H9 (cell line): ENCODE data around the gene LIF. TPM values are rescaled to one million over a fixed set of nuclear protein-coding genes. Genes with fewer than 3 reads are reported as not detected.

Source experiments
- DNase-seq: peaks from one replicate; pipeline ENCODE4 v3.0.0-alpha.2; 2017
- H2AFZ ChIP-seq: one replicate; pipeline ENCODE4 v1.6.1; 2013; ENCODE audit warnings: mild to moderate bottlenecking, low read length, control low read depth, moderate library complexity
- H2AK5ac ChIP-seq: 2 replicates; pipeline ENCODE4 v1.6.1; 2013; ENCODE audit warnings: low read length, control low read depth, mixed read lengths; ENCODE audit not compliant: insufficient read length
- H2BK120ac ChIP-seq: one replicate; pipeline ENCODE4 v1.6.1; 2013; ENCODE audit warnings: low read depth, mild to moderate bottlenecking, low read length, control low read depth, inconsistent platforms; ENCODE audit not compliant: poor library complexity, severe bottlenecking
- H2BK12ac ChIP-seq: 2 replicates; pipeline ENCODE4 v1.6.1; 2013; ENCODE audit warnings: low read length, control low read depth, mixed read lengths, low read depth; ENCODE audit not compliant: insufficient read length
- H2BK15ac ChIP-seq: 2 replicates; pipeline ENCODE4 v1.6.1; 2013; ENCODE audit warnings: low read depth, low read length, control low read depth
- H2BK20ac ChIP-seq: one replicate; pipeline ENCODE4 v1.6.1; 2013; ENCODE audit warnings: low read depth, mild to moderate bottlenecking, low read length, control low read depth, inconsistent platforms; ENCODE audit not compliant: poor library complexity, severe bottlenecking
- H2BK5ac ChIP-seq: 2 replicates; pipeline ENCODE4 v1.6.1; 2013; ENCODE audit warnings: low read length, control low read depth, mixed read lengths; ENCODE audit not compliant: insufficient read length
- H3K14ac ChIP-seq: 2 replicates; pipeline ENCODE4 v1.6.1; 2013; ENCODE audit warnings: low read length, control low read depth; ENCODE audit not compliant: insufficient read depth
- H3K18ac ChIP-seq: 2 replicates; pipeline ENCODE4 v1.6.1; 2013; ENCODE audit warnings: low read depth, mild to moderate bottlenecking, mixed read lengths, low read length, control low read depth; ENCODE audit not compliant: insufficient read length
- H3K23ac ChIP-seq: 2 replicates; pipeline ENCODE4 v1.6.1; 2013; ENCODE audit warnings: low read length, control low read depth, mixed read lengths, low read depth; ENCODE audit not compliant: insufficient read length
- H3K23me2 ChIP-seq: 2 replicates; pipeline ENCODE4 v1.6.1; 2013; ENCODE audit warnings: low read depth, mild to moderate bottlenecking, mixed read lengths, low read length, control low read depth; ENCODE audit not compliant: insufficient read length, poor library complexity, severe bottlenecking
- H3K27ac ChIP-seq: 2 replicates; pipeline ENCODE4 v1.5.1; 2013; ENCODE audit warnings: low read length, control low read depth, mixed read lengths, low read depth; ENCODE audit not compliant: insufficient read length
- H3K27me3 ChIP-seq: 2 replicates; pipeline ENCODE4 v1.6.1; 2013; ENCODE audit warnings: low read length, control low read depth, inconsistent platforms; ENCODE audit not compliant: insufficient read depth
- H3K4ac ChIP-seq: 2 replicates; pipeline ENCODE4 v1.6.1; 2013; ENCODE audit warnings: low read depth, mild to moderate bottlenecking, control low read depth, inconsistent platforms, low read length, moderate library complexity
- H3K4me1 ChIP-seq: 2 replicates; pipeline ENCODE4 v1.6.1; 2013; ENCODE audit warnings: low read length, control low read depth, inconsistent platforms; ENCODE audit not compliant: insufficient read depth
- H3K4me2 ChIP-seq: 2 replicates; pipeline ENCODE4 v1.6.1; 2013; ENCODE audit warnings: low read length, control low read depth, mixed read lengths; ENCODE audit not compliant: insufficient read length, insufficient read depth
- H3K56ac ChIP-seq: 2 replicates; pipeline ENCODE4 v1.6.1; 2013; ENCODE audit warnings: low read depth, mild to moderate bottlenecking, mixed read lengths, low read length, control low read depth; ENCODE audit not compliant: insufficient read length
- H3K79me1 ChIP-seq: 2 replicates; pipeline ENCODE4 v1.6.1; 2013; ENCODE audit warnings: low read depth, mild to moderate bottlenecking, moderate library complexity, low read length, control low read depth, inconsistent platforms; ENCODE audit not compliant: insufficient read depth, poor library complexity, severe bottlenecking
- H3K79me2 ChIP-seq: 2 replicates; pipeline ENCODE4 v1.6.1; 2013; ENCODE audit warnings: low read length, control low read depth, inconsistent platforms; ENCODE audit not compliant: insufficient read depth
- H3K9ac ChIP-seq: 2 replicates; pipeline ENCODE4 v1.6.1; 2013; ENCODE audit warnings: low read length, control low read depth, mixed read lengths; ENCODE audit not compliant: insufficient read length; ENCODE audit errors: extremely low read depth
- H3K9me3 ChIP-seq: one replicate; pipeline ENCODE4 v1.6.1; 2013; ENCODE audit warnings: low read depth, low read length, inconsistent platforms; ENCODE audit not compliant: control insufficient read depth
- H3T11ph ChIP-seq: one replicate; pipeline ENCODE4 v1.6.1; 2013; ENCODE audit warnings: mild to moderate bottlenecking, low read length, control low read depth, inconsistent platforms
- H4K20me1 ChIP-seq: one replicate; pipeline ENCODE4 v1.6.1; 2013; ENCODE audit not compliant: control insufficient read depth, insufficient read length, insufficient read depth
- H4K5ac ChIP-seq: 2 replicates; pipeline ENCODE4 v1.6.1; 2013; ENCODE audit warnings: low read depth, mild to moderate bottlenecking, mixed read lengths, low read length, control low read depth; ENCODE audit not compliant: insufficient read length
- H4K8ac ChIP-seq: replicated peaks from 2 replicates; pipeline ENCODE4 v1.6.1; 2013; ENCODE audit warnings: low read length, control low read depth, mixed read lengths, low read depth; ENCODE audit not compliant: insufficient read length
- H4K91ac ChIP-seq: 2 replicates; pipeline ENCODE4 v1.6.1; 2013; ENCODE audit warnings: low read depth, mild to moderate bottlenecking, moderate library complexity, mixed read lengths, low read length, control low read depth; ENCODE audit not compliant: insufficient read length
- H3K27ac Mint-ChIP-seq, 3 experiments: 2 replicates in 2 of 3; 3 replicates in 1 of 3; pipeline ENCODE4 v1.8.0; 2020 to 2021; ENCODE audit warnings: mixed read lengths in 3 of 3, mild to moderate bottlenecking in 1 of 3, moderate library complexity in 1 of 3
- H3K27me3 Mint-ChIP-seq: 2 replicates; pipeline ENCODE4 v1.8.0; 2021; ENCODE audit warnings: low read depth, mild to moderate bottlenecking, moderate library complexity, mixed read lengths
- H3K36me3 Mint-ChIP-seq, 3 experiments: 2 replicates in 2 of 3; 3 replicates in 1 of 3; pipeline ENCODE4 v1.8.0; 2020 to 2021; ENCODE audit warnings: low read depth in 3 of 3, mixed read lengths in 3 of 3; ENCODE audit not compliant: insufficient read depth in 1 of 3
- H3K4me1 Mint-ChIP-seq, 2 experiments: 2 replicates each; pipeline ENCODE4 v1.8.0; 2020; ENCODE audit warnings: mixed read lengths in 2 of 2
- H3K4me3 Mint-ChIP-seq, 2 experiments: 2 replicates in 1 of 2; 3 replicates in 1 of 2; pipeline ENCODE4 v1.8.0; 2020 to 2021; ENCODE audit warnings: mild to moderate bottlenecking in 2 of 2, mixed read lengths in 2 of 2, moderate library complexity in 1 of 2
- H3K9me3 Mint-ChIP-seq, 2 experiments: 2 replicates in 1 of 2; 3 replicates in 1 of 2; pipeline ENCODE4 v1.8.0; 2020; ENCODE audit warnings: mild to moderate bottlenecking in 2 of 2, mixed read lengths in 2 of 2, moderate library complexity in 1 of 2
- WGBS: extraction: QIAGEN DNeasy Blood & Tissue Kit; methylation state at CpG from one replicate; pipeline ENCODE4 v1.1.7; 2013; ENCODE audit warnings: missing lambda C conversion rate, low lambda C conversion rate, mixed read lengths; ENCODE audit not compliant: insufficient read length; ENCODE audit errors: extremely low coverage; 5-methylcytosine and 5-hydroxymethylcytosine counted together
- total RNA-seq: library from RNA; stranded (reverse); gene quantifications from 2 replicates; pipeline ENCODE4 v1.2.1, GENCODE V29; 2021
- TF ChIP-seq, protein P1 (sequence below): fragments of 200-600 bp; sonication (generic); conservative IDR thresholded peaks from 3 replicates; pipeline ENCODE4 v1.8.0; 2021; ENCODE audit warnings: antibody characterized with exemption, mild to moderate bottlenecking

LIF gene
- total RNA-seq, 1 experiment from 2014 or later = 6.1 TPM

DNA sequence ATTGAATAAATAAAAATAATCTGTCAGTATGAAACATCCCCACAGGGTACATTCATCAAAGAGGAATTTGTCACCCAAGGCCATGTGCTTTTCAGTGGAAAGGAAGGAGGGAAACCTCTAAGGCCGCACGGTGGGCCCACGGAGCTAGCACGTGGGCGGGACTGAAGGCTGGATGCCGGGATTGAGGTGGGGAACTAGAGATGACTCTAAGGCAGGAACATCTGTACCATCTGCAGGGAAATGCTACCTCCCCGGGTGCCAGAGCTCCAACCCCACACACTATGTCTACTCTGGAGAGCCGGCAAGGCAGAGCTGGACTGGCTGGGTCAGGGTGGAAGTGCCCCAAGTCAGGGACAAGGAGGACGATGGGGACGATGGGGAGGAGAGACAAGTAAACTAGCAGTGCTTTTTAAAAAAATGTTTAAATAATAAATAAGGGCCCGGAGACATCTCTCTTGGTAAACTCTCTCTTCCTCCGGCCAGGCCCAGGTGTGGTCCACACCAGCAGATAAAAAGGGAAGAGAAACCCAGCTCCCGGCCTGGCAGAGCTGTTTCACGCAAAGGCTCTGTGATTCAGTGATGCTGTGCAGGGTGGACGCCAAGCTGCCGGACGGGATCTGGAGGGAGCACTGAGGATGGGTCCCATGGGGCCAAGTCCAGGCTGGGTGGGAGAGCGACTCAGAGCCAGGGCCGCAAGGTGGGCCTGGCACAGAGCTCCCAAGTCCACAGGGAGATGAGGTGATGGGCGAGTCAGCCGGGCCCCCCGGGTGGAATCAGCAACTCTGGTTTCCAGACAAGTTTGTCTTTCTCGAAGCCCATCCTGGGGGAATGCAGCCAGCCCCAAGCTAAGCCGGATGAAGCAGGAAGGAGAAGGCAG lies 5.8 kb downstream of the LIF start:
- peaks cover 0 to 2% of the 10 kb centered on the region in 2 experiments; a peak in 1 of 5 replicates for H3K9me3 Mint-ChIP-seq

More for the DNA sequence above, 5.8 kb downstream of the LIF start:
- no peak overlapping the region for H2AFZ ChIP-seq
- H3K27ac Mint-ChIP-seq = peak overlapping the region in 1 of 3 experiments; percentile 59; a peak in 2 of 7 replicates
- no peak overlapping the region for H3K23ac ChIP-seq
- H3K4me1 Mint-ChIP-seq = peaks cover 36 to 43% of the 10 kb centered on the region in 2 experiments
- no peaks in the 10 kb centered on the region for H3K27me3 ChIP-seq
- H3K4ac ChIP-seq = no peak overlapping the region
- no peak overlapping the region for H3K4me2 ChIP-seq
- no peak overlapping the region for H3K27ac ChIP-seq
- H2BK12ac ChIP-seq = no peak overlapping the region
- H3K4me1 ChIP-seq = peaks cover 3% of the 10 kb centered on the region
- peaks cover 5% of the 10 kb centered on the region for H3K23me2 ChIP-seq
- H3K36me3 Mint-ChIP-seq = peaks cover 0 to 20% (median 7%) of the 10 kb centered on the region in 3 experiments; a peak in 3 of 7 replicates
- no peak overlapping the region for H4K5ac ChIP-seq
- no peaks in the 10 kb centered on the region for H3K79me1 ChIP-seq
- H3K9me3 ChIP-seq = no peaks in the 10 kb centered on the region
- H3T11ph ChIP-seq = no peak overlapping the region
- no peaks in the 10 kb centered on the region for H3K79me2 ChIP-seq
- H2BK120ac ChIP-seq = no peak overlapping the region
- no peak overlapping the region for H2BK20ac ChIP-seq
- H2BK5ac ChIP-seq = no peak overlapping the region
- no peak overlapping the region for H4K91ac ChIP-seq
- H3K18ac ChIP-seq = no peak overlapping the region
- no peak overlapping the region for H2BK15ac ChIP-seq
- H3K9ac ChIP-seq = no peak overlapping the region
- no CpG with 5 or more reads among the region's 24 CpGs for WGBS
- H4K8ac ChIP-seq = no peak overlapping the region
- H3K27me3 Mint-ChIP-seq = peaks cover 5% of the 10 kb centered on the region; the same call in 1 of the 2 replicates
- no peak for DNase-seq
- no peak overlapping the region for H3K56ac ChIP-seq
- H2AK5ac ChIP-seq = no peak overlapping the region
- H3K14ac ChIP-seq = no peak overlapping the region
- TF ChIP-seq, protein P1, sequence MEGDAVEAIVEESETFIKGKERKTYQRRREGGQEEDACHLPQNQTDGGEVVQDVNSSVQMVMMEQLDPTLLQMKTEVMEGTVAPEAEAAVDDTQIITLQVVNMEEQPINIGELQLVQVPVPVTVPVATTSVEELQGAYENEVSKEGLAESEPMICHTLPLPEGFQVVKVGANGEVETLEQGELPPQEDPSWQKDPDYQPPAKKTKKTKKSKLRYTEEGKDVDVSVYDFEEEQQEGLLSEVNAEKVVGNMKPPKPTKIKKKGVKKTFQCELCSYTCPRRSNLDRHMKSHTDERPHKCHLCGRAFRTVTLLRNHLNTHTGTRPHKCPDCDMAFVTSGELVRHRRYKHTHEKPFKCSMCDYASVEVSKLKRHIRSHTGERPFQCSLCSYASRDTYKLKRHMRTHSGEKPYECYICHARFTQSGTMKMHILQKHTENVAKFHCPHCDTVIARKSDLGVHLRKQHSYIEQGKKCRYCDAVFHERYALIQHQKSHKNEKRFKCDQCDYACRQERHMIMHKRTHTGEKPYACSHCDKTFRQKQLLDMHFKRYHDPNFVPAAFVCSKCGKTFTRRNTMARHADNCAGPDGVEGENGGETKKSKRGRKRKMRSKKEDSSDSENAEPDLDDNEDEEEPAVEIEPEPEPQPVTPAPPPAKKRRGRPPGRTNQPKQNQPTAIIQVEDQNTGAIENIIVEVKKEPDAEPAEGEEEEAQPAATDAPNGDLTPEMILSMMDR = no peak
- H3K4me3 Mint-ChIP-seq = no peak overlapping the region
- peaks cover 3% of the 10 kb centered on the region for H4K20me1 ChIP-seq
